HL-60 (cell line): ENCODE measurements around the gene DCTN4.

Experiments
- DNase-seq, 2 experiments: peaks; one replicate each; pipeline ENCODE4 v3.0.0-alpha.2; 2010 to 2020; ENCODE audit warnings: low read depth in 1 of 2, low spot score in 1 of 2
- H3K27ac ChIP-seq: fragments of 250-450 bp; sonication (Bioruptor Pico); replicated peaks from 2 replicates; pipeline ENCODE4 v1.5.1; 2020; ENCODE audit warnings: mild to moderate bottlenecking, moderate library complexity
- H3K27me3 ChIP-seq: fragments of 250-450 bp; sonication (Bioruptor Pico); 2 replicates; pipeline ENCODE4 v1.5.1; 2021; ENCODE audit warnings: mild to moderate bottlenecking, moderate library complexity; ENCODE audit not compliant: insufficient read depth, poor library complexity, severe bottlenecking
- H3K4me3 ChIP-seq: replicated peaks from 2 replicates; pipeline ENCODE4 v1.5.1; 2011; ENCODE audit warnings: mild to moderate bottlenecking, control low read depth, low read length; ENCODE audit not compliant: insufficient read depth
- GABPA ChIP-seq: IDR thresholded peaks from 2 replicates; pipeline ENCODE4 v1.6.1; 2012; ENCODE audit warnings: low read depth
- POLR2AphosphoS5 ChIP-seq: IDR thresholded peaks from 2 replicates; pipeline ENCODE4 v1.6.1; 2012; ENCODE audit warnings: low read depth
- REST ChIP-seq: IDR thresholded peaks from 2 replicates; pipeline ENCODE4 v1.6.1; 2012; ENCODE audit warnings: low read depth; ENCODE audit not compliant: insufficient replicate concordance
- SPI1 ChIP-seq: IDR thresholded peaks from 2 replicates; pipeline ENCODE4 v1.6.1; 2012; ENCODE audit warnings: low read depth, mild to moderate bottlenecking, borderline replicate concordance
- TF ChIP-seq, protein P1 (sequence below): IDR thresholded peaks from one replicate; pipeline ENCODE4 v1.5.1; 2011; ENCODE audit warnings: low read length, control low read depth, inconsistent platforms; ENCODE audit not compliant: insufficient read depth

DCTN4 gene

DNA sequence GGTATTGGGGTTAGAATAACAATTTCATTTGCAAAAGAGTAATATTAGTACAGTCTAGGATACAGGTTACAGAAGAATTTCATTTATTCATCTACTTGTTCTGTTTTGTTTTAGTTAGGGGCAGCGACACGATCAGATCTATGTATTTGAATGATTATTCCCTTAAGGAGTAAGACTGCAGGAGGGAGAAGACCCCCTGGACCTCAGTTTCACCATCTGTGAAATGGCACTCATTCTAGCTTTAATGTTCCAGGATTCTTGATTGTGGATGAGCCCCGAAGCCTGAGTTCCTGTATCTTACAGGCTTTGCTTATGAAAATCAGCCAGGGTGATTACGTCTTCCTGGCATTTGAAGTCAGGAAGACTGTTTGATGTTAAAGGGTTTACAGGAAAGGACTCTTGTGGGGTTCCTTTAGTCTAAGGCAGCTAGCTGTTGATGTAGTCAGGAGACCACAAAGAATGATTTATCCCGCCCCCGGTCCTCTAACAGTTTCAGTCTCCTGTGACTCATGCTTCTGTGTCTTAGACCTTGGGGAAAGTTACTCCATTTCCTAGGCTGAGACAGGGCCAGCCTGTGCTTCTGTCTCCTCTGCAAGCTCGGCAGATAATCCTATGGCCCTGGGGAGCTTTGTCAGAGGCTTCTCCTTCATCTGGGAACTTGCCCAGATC lies 31.3 kb upstream of the DCTN4 start:
- Histone ChIP-seq H3K27me3 (no peaks in the 10 kb centered on the region), H3K4me3 (peak overlapping the region; percentile 3; the same call in 1 of the 2 replicates), H3K27ac (peak overlapping the region; percentile 53)
- TF ChIP-seq REST (no peak), POLR2AphosphoS5 (no peak; the same call in 1 of the 2 replicates), SPI1 (no peak), GABPA (no peak)
- TF ChIP-seq, protein P1, sequence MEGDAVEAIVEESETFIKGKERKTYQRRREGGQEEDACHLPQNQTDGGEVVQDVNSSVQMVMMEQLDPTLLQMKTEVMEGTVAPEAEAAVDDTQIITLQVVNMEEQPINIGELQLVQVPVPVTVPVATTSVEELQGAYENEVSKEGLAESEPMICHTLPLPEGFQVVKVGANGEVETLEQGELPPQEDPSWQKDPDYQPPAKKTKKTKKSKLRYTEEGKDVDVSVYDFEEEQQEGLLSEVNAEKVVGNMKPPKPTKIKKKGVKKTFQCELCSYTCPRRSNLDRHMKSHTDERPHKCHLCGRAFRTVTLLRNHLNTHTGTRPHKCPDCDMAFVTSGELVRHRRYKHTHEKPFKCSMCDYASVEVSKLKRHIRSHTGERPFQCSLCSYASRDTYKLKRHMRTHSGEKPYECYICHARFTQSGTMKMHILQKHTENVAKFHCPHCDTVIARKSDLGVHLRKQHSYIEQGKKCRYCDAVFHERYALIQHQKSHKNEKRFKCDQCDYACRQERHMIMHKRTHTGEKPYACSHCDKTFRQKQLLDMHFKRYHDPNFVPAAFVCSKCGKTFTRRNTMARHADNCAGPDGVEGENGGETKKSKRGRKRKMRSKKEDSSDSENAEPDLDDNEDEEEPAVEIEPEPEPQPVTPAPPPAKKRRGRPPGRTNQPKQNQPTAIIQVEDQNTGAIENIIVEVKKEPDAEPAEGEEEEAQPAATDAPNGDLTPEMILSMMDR, result no peak
- DNase-seq, result peak; percentile 84

- Histone ChIP-seq H3K4me3 (no peak overlapping the region), H3K27me3 (no peaks in the 10 kb centered on the region), H3K27ac (peak overlapping the region; percentile 53)
- no peak for DNase-seq
- no peak for TF ChIP-seq GABPA
- no peak for TF ChIP-seq SPI1
- no peak for TF ChIP-seq POLR2AphosphoS5
- TF ChIP-seq, protein P1, result no peak
- no peak for TF ChIP-seq REST
Measured at GRCh38 chr5:150789450-150789849, 30.6 kb upstream of the DCTN4 start.

DNA sequence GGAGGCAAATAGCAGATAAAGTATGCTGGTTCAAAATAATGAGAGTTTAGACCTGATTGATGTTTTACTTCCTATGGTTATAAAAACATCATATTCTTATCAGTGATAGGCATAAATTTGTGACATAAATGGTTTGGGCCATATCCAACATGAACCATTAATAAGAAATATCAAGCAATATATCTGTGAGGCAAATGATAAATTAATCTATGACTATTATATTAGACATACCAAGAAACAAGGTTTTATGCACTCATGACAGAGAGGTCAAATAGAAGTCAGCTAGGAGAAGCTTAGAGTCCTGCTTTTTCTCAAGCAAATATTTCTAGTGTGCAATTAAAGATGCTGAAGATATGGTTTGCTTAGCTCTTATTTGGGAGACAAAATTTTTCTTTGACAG lies 30.2 kb upstream of the DCTN4 start:
- DNase-seq, result no peak
- no peaks in the 10 kb centered on the region for H3K27me3 ChIP-seq
- TF ChIP-seq, protein P1, result no peak
- TF ChIP-seq SPI1, result no peak
- no peak for TF ChIP-seq GABPA
- no peak for TF ChIP-seq REST
- TF ChIP-seq POLR2AphosphoS5, result no peak
- no peak overlapping the region for H3K4me3 ChIP-seq
- peak overlapping the region; percentile 53 for H3K27ac ChIP-seq
